Stimulated activated CD4-positive, alpha-beta T cell treated with anti-CD3 and anti-CD28 coated beads, Interleukin-15, amount 100 ng/mL, for 48 hours (primary cell): ENCODE data around the gene SETBP1.

ENCODE experiments used
- DNase-seq, 2 donors: peaks; one replicate each; pipeline ENCODE4 v3.0.0-alpha.2; 2020; ENCODE audit warnings: low read depth in 2 of 2

SETBP1 gene

GRCh38 chr18:45109706-45110105 is 429.0 kb downstream of the SETBP1 start:
- no peak for DNase-seq

- no peak for DNase-seq
These were observed 430.2 kb downstream of the SETBP1 start for GRCh38 chr18:45110577-45111501.

GRCh38 chr18:45111502-45111848 is 430.8 kb downstream of the SETBP1 start:
- DNase-seq = no peak

GRCh38 chr18:45112682-45113081 is 432.0 kb downstream of the SETBP1 start:
- DNase-seq = no peak

- DNase-seq = no peak
These were observed 435.4 kb downstream of the SETBP1 start for GRCh38 chr18:45116116-45116515.
